Neural progenitor cell (in vitro differentiated cells): Measurements from ENCODE around the gene CDC42SE2.

ENCODE experiments used
- EZH2 ChIP-seq: fragments of 200-600 bp; sonication (generic); IDR thresholded peaks from 2 replicates; pipeline ENCODE4 v1.6.1; 2017; ENCODE audit warnings: antibody characterized with exemption, mild to moderate bottlenecking, moderate library complexity
- TF ChIP-seq, protein P1 (sequence below): fragments of 200-600 bp; sonication (generic); IDR thresholded peaks from 2 replicates; pipeline ENCODE4 v1.5.1; 2017; ENCODE audit warnings: antibody characterized with exemption, mild to moderate bottlenecking

- TF ChIP-seq, protein P1, sequence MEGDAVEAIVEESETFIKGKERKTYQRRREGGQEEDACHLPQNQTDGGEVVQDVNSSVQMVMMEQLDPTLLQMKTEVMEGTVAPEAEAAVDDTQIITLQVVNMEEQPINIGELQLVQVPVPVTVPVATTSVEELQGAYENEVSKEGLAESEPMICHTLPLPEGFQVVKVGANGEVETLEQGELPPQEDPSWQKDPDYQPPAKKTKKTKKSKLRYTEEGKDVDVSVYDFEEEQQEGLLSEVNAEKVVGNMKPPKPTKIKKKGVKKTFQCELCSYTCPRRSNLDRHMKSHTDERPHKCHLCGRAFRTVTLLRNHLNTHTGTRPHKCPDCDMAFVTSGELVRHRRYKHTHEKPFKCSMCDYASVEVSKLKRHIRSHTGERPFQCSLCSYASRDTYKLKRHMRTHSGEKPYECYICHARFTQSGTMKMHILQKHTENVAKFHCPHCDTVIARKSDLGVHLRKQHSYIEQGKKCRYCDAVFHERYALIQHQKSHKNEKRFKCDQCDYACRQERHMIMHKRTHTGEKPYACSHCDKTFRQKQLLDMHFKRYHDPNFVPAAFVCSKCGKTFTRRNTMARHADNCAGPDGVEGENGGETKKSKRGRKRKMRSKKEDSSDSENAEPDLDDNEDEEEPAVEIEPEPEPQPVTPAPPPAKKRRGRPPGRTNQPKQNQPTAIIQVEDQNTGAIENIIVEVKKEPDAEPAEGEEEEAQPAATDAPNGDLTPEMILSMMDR, result no peak
- no peak for TF ChIP-seq EZH2
These were observed 3.0 kb upstream of the CDC42SE2 start for GRCh38 chr5:131260895-131261294.
